HG03097 (cell line): Measurements from ENCODE around the gene ZNF541.

Source experiments
- ATAC-seq: cut with Tn5 transposase; IDR thresholded peaks from one replicate; pipeline ENCODE4 v1.9.1; 2021; ENCODE audit not compliant: unreplicated experiment, low FRiP score

Gene ZNF541

GRCh38 chr19:47549261-47549862 lies 23.6 kb downstream of the ZNF541 start:
- ATAC-seq = no peak

GRCh38 chr19:47547199-47547598 lies 25.7 kb downstream of the ZNF541 start:
- no peak for ATAC-seq

GRCh38 chr19:47545061-47545948 lies 27.6 kb downstream of the ZNF541 start:
- no peak for ATAC-seq

- ATAC-seq = no peak
Observed at GRCh38 chr19:47544476-47544875, 28.5 kb downstream of the ZNF541 start.

- ATAC-seq = no peak
Observed at GRCh38 chr19:47544075-47544474, 28.9 kb downstream of the ZNF541 start.

GRCh38 chr19:47542030-47542475 lies 30.9 kb downstream of the ZNF541 start:
- no peak for ATAC-seq

- no peak for ATAC-seq
Observed at GRCh38 chr19:47541518-47541917, 31.4 kb downstream of the ZNF541 start.

GRCh38 chr19:47540748-47541147 lies 32.2 kb downstream of the ZNF541 start:
- ATAC-seq = no peak

- no peak for ATAC-seq
Observed at GRCh38 chr19:47539747-47540311, 33.1 kb downstream of the ZNF541 start.

- ATAC-seq = no peak
Observed at GRCh38 chr19:47538812-47539211, 34.1 kb downstream of the ZNF541 start.

GRCh38 chr19:47537493-47537892 lies 35.5 kb downstream of the ZNF541 start:
- no peak for ATAC-seq

- no peak for ATAC-seq
Observed at GRCh38 chr19:47534628-47535027, 38.3 kb downstream of the ZNF541 start.

- ATAC-seq = no peak
Observed at GRCh38 chr19:47531640-47532387, 41.1 kb downstream of the ZNF541 start.

- ATAC-seq = no peak
Observed at GRCh38 chr19:47529018-47529742, 43.8 kb downstream of the ZNF541 start.

GRCh38 chr19:47526798-47527197 lies 46.1 kb downstream of the ZNF541 start:
- no peak for ATAC-seq

- ATAC-seq = no peak
Observed at GRCh38 chr19:47523473-47523872, 49.5 kb downstream of the ZNF541 start.
